CD8-positive, alpha-beta memory T cell (primary cell): ENCODE measurements around the gene MRM2. TPM values are rescaled to one million over a fixed set of nuclear protein-coding genes. Genes with fewer than 3 reads are reported as not detected.
A peak's percentile ranks its signal among the peaks of the same experiment; 100 is the strongest.

Experiments used
- CTCF ChIA-PET: fragments of 350-600 bp; sonication (Branson Sonifier 250); formaldehyde crosslinking; loops from one replicate; lab custom pipeline; 2021; ENCODE audit warnings: antibody characterized with exemption; lab: Charles Lee
- POLR2A ChIA-PET: fragments of 350-600 bp; sonication (Branson Sonifier 250); formaldehyde crosslinking; loops from one replicate; lab custom pipeline; 2021; ENCODE audit warnings: antibody characterized with exemption; lab: Charles Lee
- DNase-seq, 5 donors: peaks; one replicate each; pipeline versions ENCODE4 v3.0.0 to v3.0.0-alpha.2; 2020 to 2022; ENCODE audit warnings: mixed read lengths in 1 of 5
- H3K27ac ChIP-seq: one replicate; pipeline ENCODE4 v1.7.0; 2013; ENCODE audit warnings: low read depth, mild to moderate bottlenecking, low read length, moderate library complexity
- H3K27me3 ChIP-seq: 2 replicates; pipeline ENCODE4 v1.7.0; 2013; ENCODE audit warnings: low read length, mild to moderate bottlenecking; ENCODE audit not compliant: insufficient read depth, poor library complexity, severe bottlenecking
- H3K36me3 ChIP-seq: 2 replicates; pipeline ENCODE4 v1.7.0; 2013; ENCODE audit warnings: mild to moderate bottlenecking, low read length, moderate library complexity; ENCODE audit not compliant: insufficient read depth
- H3K4me1 ChIP-seq: 2 replicates; pipeline ENCODE4 v1.7.0; 2013; ENCODE audit warnings: mild to moderate bottlenecking, low read length, moderate library complexity; ENCODE audit not compliant: insufficient read depth
- H3K4me3 ChIP-seq: 2 replicates; pipeline ENCODE4 v1.7.0; 2013; ENCODE audit warnings: mild to moderate bottlenecking, low read length
- H3K9me3 ChIP-seq: 2 replicates; pipeline ENCODE4 v1.7.0; 2013; ENCODE audit warnings: mild to moderate bottlenecking, low read length
- H3K27ac Mint-ChIP-seq, 8 donors: one replicate each; pipeline ENCODE4 v1.8.0; 2020 to 2021; ENCODE audit warnings: mixed read lengths in 8 of 8, mild to moderate bottlenecking in 6 of 8, inconsistent platforms in 3 of 8, moderate library complexity in 3 of 8
- H3K27me3 Mint-ChIP-seq, 2 donors: one replicate each; pipeline ENCODE4 v1.8.0; 2020 to 2021; ENCODE audit warnings: mixed read lengths in 2 of 2, mild to moderate bottlenecking in 1 of 2, moderate library complexity in 1 of 2
- H3K36me3 Mint-ChIP-seq, 3 donors: one replicate each; pipeline ENCODE4 v1.8.0; 2020 to 2021; ENCODE audit warnings: mixed read lengths in 3 of 3, inconsistent platforms in 1 of 3, mild to moderate bottlenecking in 1 of 3
- H3K4me1 Mint-ChIP-seq, 3 donors: one replicate each; pipeline ENCODE4 v1.8.0; 2020 to 2021; ENCODE audit warnings: mixed read lengths in 3 of 3, inconsistent platforms in 1 of 3, mild to moderate bottlenecking in 1 of 3
- H3K4me3 Mint-ChIP-seq, 7 donors: one replicate each; pipeline ENCODE4 v1.8.0; 2020 to 2021; ENCODE audit warnings: mixed read lengths in 7 of 7, mild to moderate bottlenecking in 6 of 7, moderate library complexity in 4 of 7, inconsistent platforms in 2 of 7
- H3K9me3 Mint-ChIP-seq, 5 donors: one replicate each; pipeline ENCODE4 v1.8.0; 2020 to 2022; ENCODE audit warnings: mixed read lengths in 5 of 5, mild to moderate bottlenecking in 3 of 5, moderate library complexity in 2 of 5, inconsistent platforms in 1 of 5
- polyA plus RNA-seq: library from polyadenylated mRNA; unstranded; fragments of 300-500 nt; fragmentation: Illumina TruSeq; gene quantifications from one replicate; pipeline ENCODE4 v1.2.3, GENCODE V29; 2021
- total RNA-seq, 2 experiments: library from RNA; stranded (reverse); gene quantifications; one replicate each; pipeline ENCODE4 v1.2.3, GENCODE V29; 2021

The MRM2 gene
- total and polyA plus RNA-seq, 3 experiments from 2014 or later: 35.6 to 54.2 (median 51.6) TPM

DNA sequence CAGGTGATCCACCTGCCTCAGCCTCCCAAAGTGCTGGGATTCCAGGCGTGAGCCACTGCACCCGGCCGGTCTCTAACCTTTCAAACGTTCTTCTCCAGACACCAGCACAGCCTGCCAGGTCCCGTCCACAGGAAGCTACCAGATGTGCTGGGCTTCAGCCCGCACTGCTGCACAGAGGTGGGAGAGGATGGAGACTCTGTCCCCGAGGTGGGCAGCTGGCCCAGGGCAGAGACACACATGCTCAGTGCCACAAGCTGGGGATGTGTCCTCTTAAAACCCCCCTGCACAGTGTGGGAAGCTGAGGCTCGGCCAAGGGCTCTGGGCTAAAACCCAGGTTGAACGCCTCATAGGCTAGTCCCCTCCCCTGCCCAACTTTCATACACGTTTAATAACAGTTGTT is 9.4 kb upstream of the MRM2 start:
- peaks cover 7% of the 10 kb centered on the region for H3K4me1 ChIP-seq
- Mint-ChIP-seq H3K9me3 (no peaks in the 10 kb centered on the region), H3K36me3 (peaks cover 0 to 12% (median 3%) of the 10 kb centered on the region in 3 donors), H3K4me1 (peaks cover 11 to 27% (median 11%) of the 10 kb centered on the region in 3 donors), H3K27me3 (no peaks in the 10 kb centered on the region), H3K4me3 (no peak overlapping the region), H3K27ac (no peak overlapping the region)
- no peak overlapping the region for H3K27ac ChIP-seq
- no peak for DNase-seq
- H3K27me3 ChIP-seq: no peaks in the 10 kb centered on the region
- H3K36me3 ChIP-seq: no peaks in the 10 kb centered on the region
- CTCF ChIA-PET: no interaction called here
- no peaks in the 10 kb centered on the region for H3K9me3 ChIP-seq
- POLR2A ChIA-PET: no interaction called here
- no peak overlapping the region for H3K4me3 ChIP-seq

DNA sequence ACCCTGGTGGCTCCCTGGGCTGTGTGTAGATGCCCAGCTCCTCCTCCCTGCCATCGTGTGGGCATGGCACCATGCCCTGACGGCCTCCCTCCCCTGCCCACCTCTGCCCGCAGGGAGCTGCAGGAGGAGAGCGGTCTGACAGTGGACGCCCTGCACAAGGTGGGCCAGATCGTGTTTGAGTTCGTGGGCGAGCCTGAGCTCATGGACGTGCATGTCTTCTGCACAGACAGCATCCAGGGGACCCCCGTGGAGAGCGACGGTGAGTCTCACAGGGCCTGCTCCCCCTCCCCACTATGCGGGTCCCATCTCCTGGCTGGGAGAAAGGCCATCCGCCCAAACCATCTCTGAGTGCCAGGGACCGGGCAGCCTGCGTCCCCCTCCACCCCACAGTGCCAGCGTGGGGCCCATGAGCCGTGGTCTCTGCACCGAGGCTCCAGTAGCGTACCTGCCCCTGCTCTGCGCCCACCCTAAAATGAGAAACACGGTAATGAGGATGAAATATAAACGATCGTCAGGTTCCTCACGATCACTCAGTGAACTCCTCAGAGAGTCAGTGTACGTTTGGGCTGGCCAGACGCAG is 7.8 kb upstream of the MRM2 start:
- H3K27me3 Mint-ChIP-seq: no peaks in the 10 kb centered on the region
- no peaks in the 10 kb centered on the region for H3K27me3 ChIP-seq
- H3K4me1 ChIP-seq: peaks cover 7% of the 10 kb centered on the region
- CTCF ChIA-PET: no interaction called here
- no peak overlapping the region for H3K27ac ChIP-seq
- H3K4me3 ChIP-seq: no peak overlapping the region
- no peaks in the 10 kb centered on the region for H3K9me3 Mint-ChIP-seq
- no peaks in the 10 kb centered on the region for H3K36me3 ChIP-seq
- DNase-seq: no peak
- H3K36me3 Mint-ChIP-seq: peaks cover 0 to 14% (median 2%) of the 10 kb centered on the region in 3 donors
- peak overlapping the region in 1 of 7 donors; percentile 24 for H3K4me3 Mint-ChIP-seq
- no peak overlapping the region for H3K27ac Mint-ChIP-seq
- POLR2A ChIA-PET: no interaction called here
- H3K9me3 ChIP-seq: no peaks in the 10 kb centered on the region
- peaks cover 13 to 21% (median 14%) of the 10 kb centered on the region in 3 donors for H3K4me1 Mint-ChIP-seq

DNA sequence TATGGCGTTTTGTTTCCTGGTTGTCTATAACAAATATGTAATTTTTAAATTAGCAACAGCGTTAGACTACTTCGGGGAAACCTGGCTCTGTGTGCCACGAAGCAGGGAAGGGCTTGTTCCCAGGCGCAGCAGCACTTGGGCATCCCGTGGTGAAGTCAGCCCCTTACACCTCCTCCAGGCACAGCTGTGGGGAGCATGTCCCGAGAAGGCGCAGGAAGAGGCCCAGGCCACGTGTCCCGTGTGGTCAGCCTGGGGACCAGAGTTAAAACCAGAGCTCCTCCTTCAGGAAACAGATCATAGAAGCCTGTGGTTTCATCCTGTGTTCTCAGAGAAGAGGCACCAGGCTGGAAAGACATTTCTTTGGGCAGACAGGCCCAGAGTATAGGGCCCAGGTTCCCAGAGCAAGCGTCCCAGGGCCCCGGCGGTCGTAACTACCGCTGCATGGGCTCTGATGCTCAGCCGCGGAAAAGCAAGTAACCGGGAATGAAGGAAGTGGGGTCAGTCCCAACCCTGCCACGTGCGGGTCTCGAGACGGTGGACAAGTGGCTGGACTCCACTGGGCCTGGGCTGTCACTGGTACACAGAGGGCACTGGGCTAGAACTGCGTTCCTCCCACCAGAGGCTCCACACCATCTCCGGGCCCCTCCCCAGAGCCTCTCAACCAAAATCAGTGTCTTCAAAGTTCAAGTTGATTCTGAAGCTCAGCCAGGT is 7.1 kb upstream of the MRM2 start:
- H3K4me1 Mint-ChIP-seq: peaks cover 13 to 21% (median 14%) of the 10 kb centered on the region in 3 donors
- H3K27ac Mint-ChIP-seq: peak overlapping the region in 5 of 8 donors; percentile 10 to 92 (median 47)
- Histone ChIP-seq H3K4me1 (peaks cover 7% of the 10 kb centered on the region), H3K36me3 (no peaks in the 10 kb centered on the region), H3K4me3 (no peak overlapping the region), H3K27me3 (no peaks in the 10 kb centered on the region), H3K27ac (no peak overlapping the region), H3K9me3 (no peaks in the 10 kb centered on the region)
- H3K4me3 Mint-ChIP-seq: no peak overlapping the region
- DNase-seq: no peak
- H3K36me3 Mint-ChIP-seq: peaks cover 0 to 14% (median 2%) of the 10 kb centered on the region in 3 donors
- H3K9me3 Mint-ChIP-seq: no peaks in the 10 kb centered on the region
- no peaks in the 10 kb centered on the region for H3K27me3 Mint-ChIP-seq
- ChIA-PET POLR2A (no interaction called here), CTCF (no interaction called here)

DNA sequence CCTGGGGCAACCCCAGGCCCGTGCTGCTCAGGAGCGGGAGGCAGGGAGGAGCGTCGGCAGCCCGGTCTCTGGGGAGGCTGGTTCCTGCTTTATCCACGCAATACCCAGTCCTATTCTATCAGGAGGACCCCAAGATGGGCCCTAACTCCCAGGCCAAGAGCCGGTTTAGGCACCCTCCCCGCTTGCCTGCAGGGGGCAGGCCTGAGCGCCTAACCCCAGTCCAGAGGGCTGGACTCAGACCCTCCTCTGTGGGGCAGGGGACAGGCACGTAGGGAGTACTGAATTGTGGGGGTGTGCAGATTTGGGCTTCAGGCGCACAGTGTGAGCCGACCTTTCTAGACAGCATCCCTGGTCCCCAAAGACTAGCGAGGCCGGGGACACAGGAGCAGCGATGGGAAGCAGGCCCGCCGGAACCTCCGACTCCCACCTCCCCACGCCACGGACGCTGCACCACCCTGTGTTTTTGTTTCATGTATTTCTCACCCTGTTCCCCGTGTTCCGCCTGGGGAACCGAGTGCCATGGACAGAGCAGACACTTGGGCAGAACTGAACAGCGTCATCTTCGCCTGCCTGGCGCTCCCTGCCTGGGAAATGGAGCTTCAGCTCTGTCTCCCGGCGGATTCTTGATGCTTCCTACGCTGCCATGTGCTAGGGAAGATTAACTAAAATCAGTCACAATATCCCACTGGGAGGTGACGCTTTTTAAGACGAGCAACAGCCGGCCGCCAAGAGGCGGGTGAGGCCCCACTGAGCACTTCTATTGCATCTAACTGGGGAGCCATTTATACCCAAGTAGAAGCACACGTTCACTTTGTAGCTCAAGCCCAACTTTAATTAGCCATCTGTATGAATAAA is 5.4 kb upstream of the MRM2 start:
- H3K36me3 ChIP-seq: no peaks in the 10 kb centered on the region
- Mint-ChIP-seq H3K9me3 (no peaks in the 10 kb centered on the region), H3K27me3 (no peaks in the 10 kb centered on the region), H3K36me3 (peaks cover 0 to 17% (median 2%) of the 10 kb centered on the region in 3 donors), H3K4me1 (peaks cover 18 to 27% (median 19%) of the 10 kb centered on the region in 3 donors), H3K4me3 (no peak overlapping the region), H3K27ac (no peak overlapping the region)
- CTCF ChIA-PET: interaction anchor here (0.8 to 1.3 kb wide), 2 partner anchors 8 to 184 kb away, joined by 3 read pairs; no protein-coding TSS in a partner anchor
- POLR2A ChIA-PET: no interaction called here
- DNase-seq: peak in 1 of 5 donors; percentile 49
- no peaks in the 10 kb centered on the region for H3K27me3 ChIP-seq
- peaks cover 15% of the 10 kb centered on the region for H3K4me1 ChIP-seq
- no peaks in the 10 kb centered on the region for H3K9me3 ChIP-seq
- no peak overlapping the region for H3K4me3 ChIP-seq
- no peak overlapping the region for H3K27ac ChIP-seq

DNA sequence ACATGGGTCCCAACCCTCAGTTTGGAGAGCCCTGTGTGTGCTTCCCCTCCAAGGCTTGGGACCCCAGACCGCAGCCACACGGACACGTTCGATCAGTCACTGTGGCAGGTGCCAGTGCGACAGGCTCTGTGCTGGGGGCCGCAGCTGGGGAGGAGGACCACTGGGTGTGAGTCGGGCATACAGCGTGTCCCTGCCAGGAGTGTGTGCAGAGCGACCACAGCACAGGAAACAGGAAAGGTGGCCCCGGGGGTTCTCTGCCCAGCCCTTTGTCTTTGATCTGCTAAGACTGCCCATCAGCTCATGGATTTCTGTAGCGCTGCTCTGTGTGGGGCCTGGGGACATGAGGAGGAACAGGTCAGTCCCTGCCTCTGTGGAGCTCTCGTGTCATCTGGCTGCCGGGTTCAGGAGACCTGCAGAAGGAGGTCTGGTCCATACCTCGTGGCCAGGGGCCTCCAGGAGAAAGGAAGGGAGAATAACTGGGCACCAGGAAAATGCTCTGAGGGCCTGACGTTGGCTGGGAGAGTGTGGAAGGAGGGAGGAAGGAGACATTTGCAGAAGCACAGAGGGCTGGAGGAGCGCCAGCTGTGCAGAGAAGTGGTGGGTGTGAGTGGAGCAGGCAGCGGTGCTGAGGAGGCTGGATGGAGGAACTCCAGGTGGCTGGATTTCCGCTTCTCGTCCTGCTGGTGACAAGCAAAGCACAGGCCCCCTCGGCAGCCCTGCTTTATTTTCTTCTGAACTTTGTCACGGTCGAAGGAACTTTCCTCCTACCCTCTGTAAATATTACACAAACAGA is 4.1 kb upstream of the MRM2 start:
- Histone ChIP-seq H3K27ac (no peak overlapping the region), H3K4me3 (no peak overlapping the region), H3K9me3 (no peaks in the 10 kb centered on the region), H3K36me3 (no peaks in the 10 kb centered on the region), H3K27me3 (no peaks in the 10 kb centered on the region), H3K4me1 (peaks cover 19% of the 10 kb centered on the region)
- POLR2A ChIA-PET: no interaction called here
- no peaks in the 10 kb centered on the region for H3K27me3 Mint-ChIP-seq
- peak in 1 of 5 donors; percentile 41 for DNase-seq
- H3K9me3 Mint-ChIP-seq: no peaks in the 10 kb centered on the region
- H3K4me3 Mint-ChIP-seq: peak overlapping the region in 1 of 7 donors; percentile 67
- peaks cover 0 to 18% (median 2%) of the 10 kb centered on the region in 3 donors for H3K36me3 Mint-ChIP-seq
- CTCF ChIA-PET: no interaction called here
- H3K4me1 Mint-ChIP-seq: peaks cover 18 to 31% (median 21%) of the 10 kb centered on the region in 3 donors
- no peak overlapping the region for H3K27ac Mint-ChIP-seq

- Mint-ChIP-seq H3K27me3 (no peaks in the 10 kb centered on the region), H3K9me3 (no peaks in the 10 kb centered on the region), H3K36me3 (peaks cover 0 to 17% (median 0%) of the 10 kb centered on the region in 3 donors), H3K4me3 (peak overlapping the region in 1 of 7 donors; percentile 32), H3K4me1 (peaks cover 20 to 37% (median 29%) of the 10 kb centered on the region in 3 donors), H3K27ac (peak overlapping the region in 1 of 8 donors; percentile 84)
- H3K9me3 ChIP-seq: no peaks in the 10 kb centered on the region
- CTCF ChIA-PET: no interaction called here
- no peak overlapping the region for H3K27ac ChIP-seq
- no peak overlapping the region for H3K4me3 ChIP-seq
- POLR2A ChIA-PET: no interaction called here
- H3K27me3 ChIP-seq: no peaks in the 10 kb centered on the region
- peaks cover 21% of the 10 kb centered on the region for H3K4me1 ChIP-seq
- H3K36me3 ChIP-seq: no peaks in the 10 kb centered on the region
- peak in 1 of 5 donors; percentile 31 for DNase-seq
Observed at GRCh38 chr7:2244404-2244995, 2.5 kb upstream of the MRM2 start.

DNA sequence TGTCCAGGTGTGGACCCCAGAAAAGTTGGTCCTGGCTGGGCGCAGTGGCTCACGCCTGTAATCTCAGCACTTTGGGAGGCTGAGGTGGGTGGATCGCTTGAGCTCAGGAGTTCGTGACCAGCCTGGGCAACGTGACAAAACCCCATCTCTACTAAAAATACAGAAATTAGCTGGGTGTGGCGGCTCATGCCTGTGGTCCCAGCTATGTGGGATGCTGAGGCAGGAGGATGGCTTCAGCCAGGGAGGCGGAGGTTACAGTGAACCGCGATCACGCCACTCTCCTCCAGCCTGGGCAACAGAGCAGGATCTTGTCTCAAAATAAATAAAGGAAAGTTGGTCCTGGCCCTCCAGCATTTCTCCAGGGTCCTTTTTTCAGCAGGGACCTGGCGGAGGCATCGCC is 1.5 kb upstream of the MRM2 start:
- Histone ChIP-seq H3K9me3 (no peaks in the 10 kb centered on the region), H3K36me3 (no peaks in the 10 kb centered on the region), H3K27ac (no peak overlapping the region), H3K4me3 (no peak overlapping the region), H3K4me1 (peaks cover 13% of the 10 kb centered on the region), H3K27me3 (no peaks in the 10 kb centered on the region)
- CTCF ChIA-PET: no interaction called here
- Mint-ChIP-seq H3K27ac (no peak overlapping the region), H3K4me1 (peaks cover 12 to 28% (median 19%) of the 10 kb centered on the region in 3 donors), H3K27me3 (no peaks in the 10 kb centered on the region), H3K36me3 (peaks cover 0 to 25% (median 0%) of the 10 kb centered on the region in 3 donors), H3K9me3 (no peaks in the 10 kb centered on the region), H3K4me3 (peak overlapping the region in 6 of 7 donors; percentile 11 to 97 (median 60))
- DNase-seq: peak in 1 of 5 donors; percentile 36
- POLR2A ChIA-PET: no interaction called here
